HTR-8/SVneo (cell line): Measurements from ENCODE around the gene HS1BP3.

ENCODE experiments used
- DNase-seq: peaks from one replicate; pipeline ENCODE4 v3.0.0; 2011; ENCODE audit warnings: low spot score, mixed read lengths; ENCODE audit not compliant: insufficient read length
- FAIRE-seq: peaks from 2 replicates; lab custom pipeline; 2011; peaks lifted over from hg19 to GRCh38; lab: Jason Lieb, UNC

Gene HS1BP3

GRCh38 chr2:20633001-20633400, 17.9 kb downstream of the HS1BP3 start:
- no peak for DNase-seq
- no peak for FAIRE-seq

GRCh38 chr2:20632446-20632990, 18.4 kb downstream of the HS1BP3 start:
- DNase-seq (no peak), FAIRE-seq (no peak)

GRCh38 chr2:20631617-20632307, 19.1 kb downstream of the HS1BP3 start:
- peak; percentile 71 for FAIRE-seq

GRCh38 chr2:20630967-20631366, 19.9 kb downstream of the HS1BP3 start:
- FAIRE-seq: peak; percentile 38
- DNase-seq: no peak

More at GRCh38 chr2:20631617-20632307, 19.1 kb downstream of the HS1BP3 start:
- DNase-seq: no peak

GRCh38 chr2:20629581-20630171, 21.2 kb downstream of the HS1BP3 start:
- FAIRE-seq (peak; percentile 72), DNase-seq (no peak)

GRCh38 chr2:20629181-20629580, 21.7 kb downstream of the HS1BP3 start:
- FAIRE-seq: no peak

GRCh38 chr2:20627712-20628380, 23.1 kb downstream of the HS1BP3 start:
- no peak for DNase-seq
- no peak for FAIRE-seq

More at GRCh38 chr2:20629181-20629580, 21.7 kb downstream of the HS1BP3 start:
- DNase-seq: no peak

GRCh38 chr2:20626698-20627513, 24.0 kb downstream of the HS1BP3 start:
- no peak for FAIRE-seq

GRCh38 chr2:20626392-20626697, 24.6 kb downstream of the HS1BP3 start:
- DNase-seq: no peak
- no peak for FAIRE-seq

More at GRCh38 chr2:20626698-20627513, 24.0 kb downstream of the HS1BP3 start:
- no peak for DNase-seq

- DNase-seq (no peak), FAIRE-seq (peak; percentile 48)
Measured at GRCh38 chr2:20625491-20626391, 25.2 kb downstream of the HS1BP3 start.

- FAIRE-seq (peak; percentile 57), DNase-seq (no peak)
Measured at GRCh38 chr2:20624884-20625485, 25.9 kb downstream of the HS1BP3 start.

GRCh38 chr2:20624156-20624883, 26.6 kb downstream of the HS1BP3 start:
- FAIRE-seq (no peak), DNase-seq (no peak)

GRCh38 chr2:20623741-20624155, 27.1 kb downstream of the HS1BP3 start:
- no peak for DNase-seq
- FAIRE-seq: no peak

- FAIRE-seq: no peak
Measured at GRCh38 chr2:20623241-20623640, 27.7 kb downstream of the HS1BP3 start.

GRCh38 chr2:20622731-20623130, 28.2 kb downstream of the HS1BP3 start:
- FAIRE-seq: no peak
- no peak for DNase-seq

More at GRCh38 chr2:20623241-20623640, 27.7 kb downstream of the HS1BP3 start:
- DNase-seq: no peak

- DNase-seq (no peak), FAIRE-seq (no peak)
Measured at GRCh38 chr2:20622296-20622686, 28.6 kb downstream of the HS1BP3 start.

- DNase-seq (no peak), FAIRE-seq (peak; percentile 13)
Measured at GRCh38 chr2:20621366-20622295, 29.3 kb downstream of the HS1BP3 start.
